ENCODE data around the gene FBN3.
"Not testable (repeated sequence)": the region's sequence is repeated elsewhere in the genome, so short reads cannot be mapped to it uniquely, and the experiment has no call there.

Gene FBN3

GRCh38 chr19:8149261-8150094 lies at the start of gene FBN3:
FBN3 (minus strand) TSS chr19:8149592; CDS start chr19:8147480, 2,112 bp downstream.
- no peak for DNase-seq (ENCODE audit: low read depth)

- DNase-seq (ENCODE audit: low read depth) = no peak
These were observed 47.0 kb upstream of the FBN3 start for GRCh38 chr19:8196271-8196927.

DNA sequence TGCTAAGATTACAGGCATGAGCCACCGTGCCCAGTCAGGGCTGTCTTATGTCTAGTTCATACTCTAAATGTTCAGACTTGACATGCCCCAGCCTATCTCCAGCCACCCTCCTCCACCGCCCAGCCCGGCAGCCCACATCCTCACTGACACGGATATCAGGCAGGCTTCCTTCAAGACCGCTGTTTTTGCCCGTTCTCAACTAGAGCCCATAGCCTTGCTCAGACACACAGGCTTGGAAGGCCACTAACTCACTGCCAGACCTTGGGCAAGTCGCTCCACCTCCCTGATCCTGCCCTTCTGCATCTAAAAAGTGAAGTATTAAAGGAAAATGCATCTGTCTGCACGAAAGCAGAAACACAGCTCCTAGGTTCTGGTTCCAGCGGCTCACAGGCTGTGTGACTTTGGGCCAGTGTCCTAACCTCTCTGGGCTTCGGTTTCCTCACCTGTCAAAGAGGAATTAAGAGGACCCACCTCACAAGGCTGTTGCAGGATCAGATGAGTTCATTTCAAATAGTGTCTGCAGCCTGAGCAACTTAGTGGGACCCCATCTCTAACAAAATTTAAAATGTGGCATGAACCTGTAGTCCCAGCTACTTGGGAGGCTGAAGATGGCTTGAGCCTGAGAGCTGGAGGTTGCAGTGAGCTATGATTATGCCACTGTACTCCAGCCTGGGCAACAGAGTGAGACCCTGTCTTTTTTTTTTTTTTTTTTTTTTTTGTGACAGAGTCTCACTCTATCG lies 45.3 kb upstream of the FBN3 start:
- no peak for DNase-seq (ENCODE audit: low read depth)

- DNase-seq (ENCODE audit: low read depth) = no peak
These were observed 42.9 kb upstream of the FBN3 start for GRCh38 chr19:8192221-8192820.

DNA sequence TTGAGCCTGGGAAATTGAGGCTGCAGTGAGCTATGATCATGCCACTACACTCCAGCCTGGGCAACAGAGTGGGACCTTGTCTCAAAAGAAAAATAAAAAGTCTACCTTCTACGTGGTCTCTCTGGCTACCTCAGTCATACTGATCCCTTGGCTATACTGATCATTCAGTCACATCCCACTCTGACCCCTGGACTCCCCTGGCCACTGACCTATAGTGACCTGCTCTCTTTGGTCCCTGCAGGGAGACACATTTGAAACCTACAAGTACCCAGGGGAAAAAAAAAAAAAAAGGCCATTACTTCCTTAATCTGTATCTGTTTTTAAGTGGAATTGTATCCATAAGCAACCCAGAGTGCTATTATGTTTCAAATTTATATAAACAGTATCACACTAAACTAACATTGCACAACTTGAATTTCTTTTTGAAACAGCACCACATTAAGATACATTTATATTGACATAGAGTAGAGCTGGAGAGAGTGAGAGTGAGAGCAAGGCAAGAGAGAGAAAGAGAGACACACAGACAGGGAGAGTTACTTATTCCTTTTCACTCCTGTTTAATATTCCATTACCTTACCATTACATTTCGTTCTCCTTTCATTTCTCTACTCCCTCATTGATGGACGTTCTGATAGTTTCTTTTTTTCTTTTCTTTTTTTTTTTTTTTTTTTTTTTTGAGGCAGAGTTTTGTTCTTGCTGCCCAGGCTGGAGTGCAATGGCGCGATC lies 36.1 kb upstream of the FBN3 start:
- no peak for DNase-seq (ENCODE audit: low read depth)

GRCh38 chr19:8184274-8184673 lies 34.9 kb upstream of the FBN3 start:
- DNase-seq (ENCODE audit: low read depth) = no peak

DNA sequence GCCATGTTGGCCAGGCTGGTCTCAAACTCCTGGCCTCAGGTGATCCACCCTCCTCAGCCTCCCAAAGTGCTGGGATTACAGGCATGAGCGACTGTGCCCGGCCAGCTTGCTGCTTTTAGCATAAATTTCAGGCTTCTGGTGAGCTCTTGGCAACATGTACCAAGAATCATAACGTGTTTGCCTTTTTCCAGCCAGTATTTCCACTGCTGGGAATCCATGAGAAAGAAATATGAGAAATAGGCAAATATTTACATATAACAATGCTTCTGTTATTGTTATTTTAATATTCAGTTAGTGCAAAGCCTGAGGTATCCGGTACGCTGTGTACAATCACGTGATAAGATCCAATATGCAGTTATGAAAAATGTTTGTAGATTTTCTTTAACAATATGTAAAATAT lies 30.6 kb upstream of the FBN3 start:
- DNase-seq (ENCODE audit: low read depth) = no peak

GRCh38 chr19:8174706-8175105 lies 25.3 kb upstream of the FBN3 start:
- no peak for DNase-seq (ENCODE audit: low read depth)

GRCh38 chr19:8168537-8168936 lies 19.1 kb upstream of the FBN3 start:
- DNase-seq (ENCODE audit: low read depth) = no peak

- no peak for DNase-seq (ENCODE audit: low read depth)
These were observed 18.6 kb upstream of the FBN3 start for GRCh38 chr19:8167985-8168384.

- DNase-seq (ENCODE audit: low read depth) = no peak
These were observed 14.4 kb upstream of the FBN3 start for GRCh38 chr19:8163759-8164158.

GRCh38 chr19:8161135-8161646 lies 11.8 kb upstream of the FBN3 start:
- DNase-seq (ENCODE audit: low read depth) = no peak

DNA sequence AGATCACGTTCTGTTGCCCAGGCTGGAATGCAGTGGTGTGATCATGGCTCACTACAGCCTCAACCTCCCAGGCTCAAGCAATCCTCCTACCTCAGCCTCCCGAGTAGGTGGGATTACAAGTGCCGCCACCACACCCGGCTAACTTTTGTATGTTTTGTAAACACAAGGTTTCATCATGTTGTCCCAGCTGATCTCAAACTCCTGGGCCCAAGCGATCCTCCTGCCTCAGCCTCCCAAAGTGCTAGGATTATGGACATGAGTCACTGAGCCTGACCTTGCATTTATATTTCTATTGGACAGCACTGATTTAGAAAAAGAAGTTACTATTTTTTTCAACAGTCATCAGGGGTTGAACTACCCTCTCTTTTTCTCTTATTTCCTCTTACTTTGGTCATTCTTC lies 9.9 kb upstream of the FBN3 start:
- not testable (repeated sequence) for DNase-seq (ENCODE audit: low read depth)

DNA sequence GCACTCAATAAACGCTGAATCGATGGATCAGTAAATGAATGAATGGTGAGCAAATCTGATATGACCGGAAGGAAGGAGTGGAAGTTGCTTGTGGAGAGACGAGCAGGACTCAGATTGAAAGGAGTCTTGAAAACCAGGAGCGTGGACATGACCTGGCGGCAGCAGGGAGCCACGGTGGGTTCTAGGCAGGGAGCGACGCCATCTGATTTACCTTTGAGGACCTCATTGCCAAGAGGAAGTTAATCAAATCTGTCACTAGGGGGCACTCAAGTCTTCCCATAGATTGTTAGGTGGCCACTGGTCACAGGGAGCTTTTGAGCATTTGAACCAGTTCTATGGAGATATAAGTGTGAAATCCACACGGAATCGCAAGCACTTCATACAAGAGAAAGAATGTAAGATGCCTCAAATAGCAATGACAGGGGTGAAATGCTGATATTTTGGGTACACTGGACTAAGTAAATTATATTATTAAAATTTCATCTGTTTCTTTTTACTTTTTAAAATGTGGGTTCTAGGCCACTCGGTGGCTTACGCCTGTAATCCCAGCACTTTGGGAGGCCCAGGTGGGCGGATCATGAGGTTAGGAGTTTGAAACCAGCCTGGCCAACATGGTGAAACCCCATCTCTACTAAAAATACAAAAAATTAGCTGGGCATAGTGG lies 9.2 kb upstream of the FBN3 start:
- no peak for DNase-seq (ENCODE audit: low read depth)

DNA sequence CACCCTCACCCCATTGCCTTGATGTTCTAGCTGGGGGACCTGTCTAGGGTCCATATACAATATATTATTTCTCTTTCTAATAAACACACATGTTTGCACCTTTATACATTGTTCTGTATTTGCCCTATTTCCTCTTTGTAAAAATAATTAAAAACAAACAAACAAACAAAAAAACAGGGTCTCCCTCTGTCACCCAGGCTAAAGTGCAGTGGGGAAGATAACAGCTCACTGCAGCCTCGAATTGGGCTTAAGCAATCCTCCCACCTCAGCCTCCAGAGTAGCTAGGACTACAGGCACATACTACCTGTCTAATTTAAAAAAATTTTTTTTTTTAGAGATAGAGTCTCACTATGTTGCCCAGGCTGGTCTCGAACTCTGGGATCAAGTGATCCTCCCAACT lies 5.9 kb upstream of the FBN3 start:
- DNase-seq (ENCODE audit: low read depth) = no peak

- DNase-seq (ENCODE audit: low read depth) = not testable (repeated sequence)
These were observed 4.6 kb upstream of the FBN3 start for GRCh38 chr19:8154014-8154413.

- DNase-seq (ENCODE audit: low read depth) = no peak
These were observed 2.3 kb upstream of the FBN3 start for GRCh38 chr19:8151767-8152035.

- DNase-seq (ENCODE audit: low read depth) = no peak
These were observed 1.8 kb upstream of the FBN3 start for GRCh38 chr19:8150998-8151766.

DNA sequence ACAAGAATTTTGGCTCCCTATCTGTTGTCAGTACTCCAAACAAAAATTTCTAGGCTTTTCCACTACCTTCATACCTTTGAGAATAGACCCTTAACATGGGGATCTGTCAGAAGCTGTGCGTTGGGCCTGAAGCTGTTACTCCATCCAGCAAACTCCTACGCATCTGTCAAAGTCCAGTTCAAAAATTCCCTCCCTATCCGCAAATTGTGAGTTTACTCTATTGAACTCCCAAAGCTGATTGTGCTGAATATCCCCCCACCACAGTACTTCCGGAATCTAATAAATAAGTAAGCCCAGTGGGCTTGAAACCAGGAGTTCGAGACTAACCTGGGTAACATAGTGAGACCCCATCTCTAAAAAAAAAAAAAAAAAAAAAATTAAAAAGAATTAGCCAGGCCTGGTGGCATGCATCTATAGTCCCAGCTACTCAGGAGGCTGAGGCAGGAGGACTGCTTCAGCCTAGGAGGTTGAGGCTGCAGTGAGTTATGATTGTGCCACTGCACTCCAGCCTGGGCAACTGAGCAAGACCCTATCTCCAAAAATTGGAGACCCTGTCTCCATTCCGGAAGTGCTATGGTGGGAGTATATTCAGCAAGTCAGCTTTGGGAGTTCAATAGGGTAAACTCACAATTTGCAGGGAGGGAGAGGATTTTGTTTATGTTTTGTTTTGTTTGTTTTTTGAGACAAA lies 930 bp upstream of the FBN3 start:
- no peak for DNase-seq (ENCODE audit: low read depth)
